NCI-H2107 (cell line): ENCODE measurements around the gene EPHB6.
A peak's percentile ranks its signal among the peaks of the same experiment; 100 is the strongest.

ENCODE experiments used
- DNase-seq: peaks from one replicate; lab custom pipeline; 2025; lab: John Stamatoyannopoulos, UW

EPHB6 gene

GRCh38 chr7:142835487-142835886 is 19.4 kb upstream of the EPHB6 start:
- DNase-seq, result no peak

GRCh38 chr7:142836426-142836825 is 18.4 kb upstream of the EPHB6 start:
- no peak for DNase-seq

- DNase-seq, result no peak
Observed at GRCh38 chr7:142838461-142839213, 16.2 kb upstream of the EPHB6 start.

GRCh38 chr7:142842251-142842766 is 12.6 kb upstream of the EPHB6 start:
- DNase-seq, result no peak

GRCh38 chr7:142847353-142847752 is 7.5 kb upstream of the EPHB6 start:
- DNase-seq, result no peak

GRCh38 chr7:142851269-142851668 is 3.6 kb upstream of the EPHB6 start:
- DNase-seq, result no peak

GRCh38 chr7:142851919-142852318 is 3.0 kb upstream of the EPHB6 start:
- DNase-seq, result no peak

- DNase-seq, result peak; percentile 48
Observed at GRCh38 chr7:142853739-142854371, 1.0 kb upstream of the EPHB6 start.

GRCh38 chr7:142855114-142855743 is 353 bp downstream of the EPHB6 start:
- DNase-seq, result no peak

GRCh38 chr7:142855756-142856564 is 1.1 kb downstream of the EPHB6 start:
- no peak for DNase-seq

- no peak for DNase-seq
Observed at GRCh38 chr7:142856565-142857245, 1.8 kb downstream of the EPHB6 start.

GRCh38 chr7:142857625-142858024 is 2.7 kb downstream of the EPHB6 start:
- DNase-seq, result no peak

- DNase-seq, result no peak
Observed at GRCh38 chr7:142859411-142859810, 4.5 kb downstream of the EPHB6 start.

- DNase-seq, result no peak
Observed at GRCh38 chr7:142859829-142860228, 5.0 kb downstream of the EPHB6 start.

GRCh38 chr7:142860968-142861367 is 6.1 kb downstream of the EPHB6 start:
- no peak for DNase-seq

GRCh38 chr7:142862351-142862750 is 7.5 kb downstream of the EPHB6 start:
- no peak for DNase-seq

GRCh38 chr7:142862786-142863400 is 8.0 kb downstream of the EPHB6 start:
- no peak for DNase-seq

GRCh38 chr7:142863891-142864685 is 9.2 kb downstream of the EPHB6 start:
- DNase-seq, result no peak

- DNase-seq, result no peak
Observed at GRCh38 chr7:142864980-142865747, 10.3 kb downstream of the EPHB6 start.

GRCh38 chr7:142865766-142866165 is 10.9 kb downstream of the EPHB6 start:
- DNase-seq, result no peak
